ENCODE measurements around the gene RXRB. TPM values are rescaled to one million over a fixed set of nuclear protein-coding genes. Genes with fewer than 3 reads are reported as not detected.
A peak's percentile ranks its signal among the peaks of the same experiment; 100 is the strongest.

Gene RXRB
- total and polyA plus RNA-seq, 2 of the 13 experiments (the other 11 are each of a cell fraction or from before 2014, with no cell fraction given): 26.7 to 55.7 TPM

DNA sequence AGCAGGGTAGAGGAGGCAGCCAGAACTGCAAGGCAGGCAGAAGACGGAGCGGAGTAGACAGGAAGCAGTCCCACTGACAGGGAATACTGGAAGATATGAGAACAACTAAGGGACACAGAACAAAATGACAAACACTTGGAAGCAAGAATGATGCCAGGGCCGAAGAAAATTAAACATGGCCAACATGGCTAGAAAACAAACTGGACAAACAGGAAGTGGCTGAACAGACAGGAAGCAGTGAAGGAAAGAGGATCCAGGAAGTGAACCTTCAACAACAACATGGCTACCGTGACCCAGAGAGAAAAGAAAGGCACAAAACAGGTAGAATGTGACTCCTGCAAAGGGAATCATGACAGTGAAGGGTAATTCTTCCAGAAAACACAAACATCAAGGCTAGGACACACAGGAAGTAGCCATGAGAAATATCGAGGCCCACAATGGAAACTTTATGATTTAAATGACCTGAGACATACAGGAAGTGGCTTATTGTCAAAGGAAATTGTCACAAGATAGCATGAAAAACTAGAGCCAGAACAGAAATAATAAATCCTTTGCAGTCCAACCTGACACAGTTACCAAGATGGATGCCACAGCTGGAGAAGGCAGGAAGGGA lies 17.3 kb downstream of the RXRB start (continued):
- peak; percentile 79 for TF ChIP-seq EHMT2 (IDR thresholded peaks at IDR 0.05; ENCODE audit: borderline replicate concordance, low read depth, low read length)
- no peak for TF ChIP-seq ZNF605 (CRISPR knock-in tag; IDR thresholded peaks at IDR 0.05)
- no peak for TF ChIP-seq TBX2 (CRISPR knock-in tag; IDR thresholded peaks at IDR 0.05; ENCODE audit: borderline replicate concordance)
- TF ChIP-seq FOXJ3 (CRISPR knock-in tag; IDR thresholded peaks at IDR 0.05; ENCODE audit: borderline replicate concordance): no peak
- no peak for TF ChIP-seq RFXAP (CRISPR knock-in tag; IDR thresholded peaks at IDR 0.05; ENCODE audit: borderline replicate concordance)
- TF ChIP-seq ZNF530 (CRISPR knock-in tag; IDR thresholded peaks at IDR 0.05; ENCODE audit: low read depth): no peak
- no peak for TF ChIP-seq PBX2 (CRISPR knock-in tag; IDR thresholded peaks at IDR 0.05)
- no peak for TF ChIP-seq DMAP1 (CRISPR knock-in tag; IDR thresholded peaks at IDR 0.05)
- no peak for TF ChIP-seq GLI4 (CRISPR knock-in tag; IDR thresholded peaks at IDR 0.05; ENCODE audit: borderline replicate concordance)
- TF ChIP-seq GABPA (IDR thresholded peaks at IDR 0.05; ENCODE audit: low read depth, low read length): peak; percentile 50
- peak; percentile 92 for TF ChIP-seq GABPA (CRISPR knock-in tag; IDR thresholded peaks at IDR 0.05; ENCODE audit: low read depth)
- no peak for TF ChIP-seq ZNF362 (CRISPR knock-in tag; IDR thresholded peaks at IDR 0.05; ENCODE audit: borderline replicate concordance)
- no peak for TF ChIP-seq HNRNPL (IDR thresholded peaks at IDR 0.05; ENCODE audit: low read depth, low read length)
- TF ChIP-seq, protein P1, sequence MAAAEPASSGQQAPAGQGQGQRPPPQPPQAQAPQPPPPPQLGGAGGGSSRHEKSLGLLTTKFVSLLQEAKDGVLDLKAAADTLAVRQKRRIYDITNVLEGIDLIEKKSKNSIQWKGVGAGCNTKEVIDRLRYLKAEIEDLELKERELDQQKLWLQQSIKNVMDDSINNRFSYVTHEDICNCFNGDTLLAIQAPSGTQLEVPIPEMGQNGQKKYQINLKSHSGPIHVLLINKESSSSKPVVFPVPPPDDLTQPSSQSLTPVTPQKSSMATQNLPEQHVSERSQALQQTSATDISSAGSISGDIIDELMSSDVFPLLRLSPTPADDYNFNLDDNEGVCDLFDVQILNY (CRISPR knock-in tag; conservative IDR thresholded peaks at IDR 0.05): no peak
- TF ChIP-seq ZNF747 (CRISPR knock-in tag; IDR thresholded peaks at IDR 0.05; ENCODE audit: borderline replicate concordance): no peak
- no peak for TF ChIP-seq NR2F2 (IDR thresholded peaks at IDR 0.05; ENCODE audit: borderline replicate concordance, low read depth)
- TF ChIP-seq SMARCC2 (IDR thresholded peaks at IDR 0.05): no peak
- no peak for TF ChIP-seq RFXANK (CRISPR knock-in tag; IDR thresholded peaks at IDR 0.05)
